ENCODE results near the gene ADAMTS15. TPM values are rescaled to one million over a fixed set of nuclear protein-coding genes. Genes with fewer than 3 reads are reported as not detected.

ADAMTS15 gene
- total and polyA plus RNA-seq, 2 of the 4 experiments (the other 2 are of a cell fraction), result 3.0 to 5.0 TPM

DNA sequence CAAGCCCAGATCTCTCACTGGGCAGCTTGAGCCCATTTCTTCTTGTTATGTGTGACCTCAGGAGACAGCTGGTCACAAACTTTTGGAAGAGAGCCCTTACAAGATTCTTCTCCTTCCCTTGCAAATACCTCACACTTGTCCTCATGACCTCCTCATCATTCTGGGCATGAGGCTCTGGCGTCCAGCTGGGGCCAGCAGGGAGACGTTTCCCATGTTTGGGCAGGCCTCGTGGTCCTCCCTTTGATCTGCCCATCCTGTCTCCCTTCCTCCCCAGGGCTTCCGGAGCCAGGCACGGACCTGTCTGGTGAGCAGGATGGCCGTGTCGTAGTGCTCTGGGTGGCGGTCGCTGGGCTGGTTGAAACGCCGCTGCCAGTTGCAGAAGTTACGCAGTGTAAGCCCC, 29.7 kb upstream of the ADAMTS15 start:
- no peak overlapping the region for H3K4me3 ChIP-seq (ENCODE audit: insufficient read depth, low read depth, low read length)
- H3K9ac ChIP-seq (ENCODE audit: low read depth, low read length), result no peak overlapping the region
- peak overlapping the region; percentile 86 for H2AK5ac ChIP-seq (ENCODE audit: low read depth, low read length)
- H3K4me2 ChIP-seq (ENCODE audit: low read depth, low read length), result no peak overlapping the region
- dilution Hi-C loops (cut with HindIII; ENCODE audit: low sequenced_read_pairs, unreplicated experiment) (no loop called here), in situ Hi-C loops (cut with MboI; ENCODE audit: low sequenced_read_pairs) (loop anchor here (25.0 kb wide), 2 partner anchors 1469 to 1644 kb away; no protein-coding TSS in a partner anchor), intact Hi-C loops (cut with micrococcal nuclease) (no loop called here)
- peaks cover 7% of the 10 kb centered on the region; the same call in 1 of the 2 replicates for H3K27me3 ChIP-seq (ENCODE audit: control insufficient read depth, insufficient read depth, low read length)
- DNase-seq (peak; percentile 82), ATAC-seq (ENCODE audit: low read depth) (peak; percentile 57)
- peak overlapping the region; percentile 78; the same call in 1 of the 2 replicates for H3K27ac ChIP-seq (ENCODE audit: insufficient read depth, low read length)
- no TSS peak for BruUV-seq (replicated peaks)
- H3K4me1 ChIP-seq (ENCODE audit: control insufficient read depth, insufficient read depth, low read length), result peaks cover 38% of the 10 kb centered on the region
- H2BK15ac ChIP-seq (ENCODE audit: low read depth, low read length), result peak overlapping the region; percentile 79; the same call in 2 of the 3 replicates
- H4K91ac ChIP-seq (ENCODE audit: insufficient read depth, low read depth, low read length), result peak overlapping the region; percentile 89
- H2BK20ac ChIP-seq (ENCODE audit: low read depth, low read length), result peak overlapping the region; percentile 72
- H2BK120ac ChIP-seq (ENCODE audit: low read depth, low read length), result peak overlapping the region; percentile 94
- peaks cover 19% of the 10 kb centered on the region for H3K9me1 ChIP-seq (ENCODE audit: insufficient read depth, low read length)
- H3K36me3 ChIP-seq (ENCODE audit: control insufficient read depth, insufficient read depth, low read length), result peaks cover 5% of the 10 kb centered on the region; the same call in 1 of the 2 replicates
- H4K8ac ChIP-seq (ENCODE audit: low read depth in 2 of 2, low read length in 2 of 2), result peak overlapping the region; percentile 60 to 68; a peak in 3 of 4 replicates
- H2BK5ac ChIP-seq (ENCODE audit: low read depth, low read length, poor library complexity, severe bottlenecking), result peak overlapping the region; percentile 20
- peak overlapping the region; percentile 90 for H3K4ac ChIP-seq (ENCODE audit: low read depth, low read length)
- no peaks in the 10 kb centered on the region for H3K79me1 ChIP-seq (ENCODE audit: low read depth in 1 of 2, low read length in 2 of 2)
- no peak overlapping the region for H2AK9ac ChIP-seq (replicated peaks; ENCODE audit: low read depth, low read length, poor library complexity)
- peak overlapping the region; percentile 78 for H3K18ac ChIP-seq (ENCODE audit: low read depth, low read length)
- H3K9me3 ChIP-seq (ENCODE audit: control insufficient read depth, insufficient read depth, low read length), result no peaks in the 10 kb centered on the region
- WGBS, 2 experiments (ENCODE audit: extremely low coverage in 2 of 2, insufficient read length in 1 of 2), result no CpG with 5 or more reads among the region's 12 CpGs
- H3K56ac ChIP-seq (ENCODE audit: extremely low read depth, insufficient read depth, low read length), result no peak overlapping the region
- TF ChIP-seq POLR2A (IDR thresholded peaks at IDR 0.05; ENCODE audit: low read depth, low read length) (no peak), FOS (IDR thresholded peaks at IDR 0.05; ENCODE audit: low read depth, low read length) (no peak), SMC3 (IDR thresholded peaks at IDR 0.05; ENCODE audit: low read depth, low read length) (no peak), RCOR1 (IDR thresholded peaks at IDR 0.05; ENCODE audit: insufficient replicate concordance, low read length) (peak; percentile 28), MXI1 (IDR thresholded peaks at IDR 0.05; ENCODE audit: borderline replicate concordance, low read depth, low read length) (0 out of 2 replicates have a peak, but pooled peaks have one; percentile 17)
- peaks cover under 1% of the 10 kb centered on the region; the same call in 1 of the 2 replicates for H4K20me1 ChIP-seq (ENCODE audit: insufficient read depth, low read length)
- peak overlapping the region; percentile 65 for H4K5ac ChIP-seq (ENCODE audit: low read depth, low read length)
- no peak overlapping the region for H2AFZ ChIP-seq (replicated peaks; ENCODE audit: low read length, poor library complexity)
- peak overlapping the region; percentile 53 for H3K23ac ChIP-seq (ENCODE audit: low read depth, low read length)
- ChIA-PET CTCF (interaction anchor here (0.9 to 1.3 kb wide), 2 partner anchors 13 to 29 kb away, joined by 3 to 6 read pairs; no protein-coding TSS in a partner anchor), POLR2A (ENCODE audit: unreplicated experiment) (no interaction called here)
- peak overlapping the region; percentile 33 for H3K14ac ChIP-seq (replicated peaks; ENCODE audit: low read depth, low read length)

All from IMR-90 (cell line).